HS-5 (cell line): ENCODE data around the gene AMBRA1.

ENCODE experiments used
- DNase-seq: peaks from one replicate; pipeline ENCODE4 v3.0.0-alpha.2; 2012; ENCODE audit warnings: low read depth

Gene AMBRA1

GRCh38 chr11:46505741-46506482 lies 87.9 kb downstream of the AMBRA1 start:
- no peak for DNase-seq

GRCh38 chr11:46504817-46505613 lies 88.8 kb downstream of the AMBRA1 start:
- no peak for DNase-seq

GRCh38 chr11:46499821-46500220 lies 94.0 kb downstream of the AMBRA1 start:
- no peak for DNase-seq

- DNase-seq = no peak
Observed at GRCh38 chr11:46498968-46499367, 94.9 kb downstream of the AMBRA1 start.

- DNase-seq = no peak
Observed at GRCh38 chr11:46498179-46498578, 95.6 kb downstream of the AMBRA1 start.

GRCh38 chr11:46497498-46497897 lies 96.3 kb downstream of the AMBRA1 start:
- no peak for DNase-seq

- DNase-seq = no peak
Observed at GRCh38 chr11:46493791-46494190, 100.0 kb downstream of the AMBRA1 start.

GRCh38 chr11:46492532-46492931 lies 101.3 kb downstream of the AMBRA1 start:
- no peak for DNase-seq

- DNase-seq = no peak
Observed at GRCh38 chr11:46491661-46492330, 102.0 kb downstream of the AMBRA1 start.

GRCh38 chr11:46490666-46491065 lies 103.2 kb downstream of the AMBRA1 start:
- peak; percentile 6 for DNase-seq

GRCh38 chr11:46489656-46490560 lies 103.9 kb downstream of the AMBRA1 start:
- DNase-seq = peak; percentile 5

GRCh38 chr11:46485856-46486443 lies 107.9 kb downstream of the AMBRA1 start:
- DNase-seq = no peak

GRCh38 chr11:46484101-46484500 lies 109.7 kb downstream of the AMBRA1 start:
- DNase-seq = no peak

- no peak for DNase-seq
Observed at GRCh38 chr11:46480909-46481308, 112.9 kb downstream of the AMBRA1 start.

GRCh38 chr11:46480166-46480726 lies 113.6 kb downstream of the AMBRA1 start:
- DNase-seq = no peak

GRCh38 chr11:46479601-46480000 lies 114.2 kb downstream of the AMBRA1 start:
- no peak for DNase-seq

GRCh38 chr11:46478196-46478595 lies 115.6 kb downstream of the AMBRA1 start:
- no peak for DNase-seq

GRCh38 chr11:46477136-46477535 lies 116.7 kb downstream of the AMBRA1 start:
- DNase-seq = no peak

GRCh38 chr11:46475926-46476545 lies 117.8 kb downstream of the AMBRA1 start:
- no peak for DNase-seq

- DNase-seq = no peak
Observed at GRCh38 chr11:46475051-46475925, 118.5 kb downstream of the AMBRA1 start.
